HCT116 (cell line): ENCODE results near the gene CXADR. TPM values are rescaled to one million over a fixed set of nuclear protein-coding genes. Genes with fewer than 3 reads are reported as not detected.

Source experiments
- ATAC-seq: fragments of 200-7000 bp; cut with Tn5 transposase; 2 replicates; pipeline ENCODE4 v1.9.1; 2020; ENCODE audit warnings: mild to moderate bottlenecking, moderate library complexity
- BruUV-seq: library from RNA; stranded (reverse); fragments of 400-500 nt; replicated peaks from 2 replicates; lab custom pipeline; 2021; lab: Mats Ljungman, UMichigan
- CTCF ChIA-PET: fragments of 300-600 bp; sonication (Branson Sonifier 250); formaldehyde crosslinking; loops from one replicate; lab custom pipeline; 2021; ENCODE audit warnings: antibody characterized with exemption; lab: Charles Lee
- POLR2A ChIA-PET: fragments of 300-600, 350-600 bp; sonication (Branson Sonifier 250); formaldehyde crosslinking; loops from one replicate; lab custom pipeline; 2021; ENCODE audit warnings: antibody characterized with exemption; lab: Charles Lee
- RAD21 ChIA-PET, 2 experiments: fragments of 300-600 bp; sonication (Branson Sonifier 250); formaldehyde crosslinking; loops; one replicate each; lab custom pipeline; 2023; ENCODE audit warnings: low total read pairs in 2 of 2; ENCODE audit not compliant: uncharacterized antibody in 2 of 2, unreplicated experiment in 2 of 2, low non-redundant PET in 1 of 2; lab: Charles Lee
- DNase-seq: peaks from one replicate; pipeline ENCODE4 v3.0.0-alpha.2; 2010; ENCODE audit warnings: low read depth, low spot score
- H2AFZ ChIP-seq: fragments of 200-600 bp; shearing (Covaris generic), sonication (generic); 2 replicates; pipeline ENCODE4 v1.6.1; 2017; ENCODE audit warnings: low read depth, mixed run types, mixed read lengths, antibody characterized with exemption, low read length; ENCODE audit not compliant: poor library complexity, severe bottlenecking
- H3K27ac ChIP-seq: 2 replicates; pipeline ENCODE4 v1.5.1; 2012; ENCODE audit warnings: low read depth, low read length
- H3K27me3 ChIP-seq: fragments of 200-600 bp; sonication (generic); 2 replicates; pipeline ENCODE4 v1.6.1; 2016; ENCODE audit warnings: mixed run types, low read length, mixed read lengths; ENCODE audit not compliant: insufficient read depth
- H3K36me3 ChIP-seq, 2 experiments: fragments of 200-500 bp in 1 of 2; fragments of 200-600 bp in 1 of 2; sonication (Bioruptor generic) in 1 of 2; sonication (generic) in 1 of 2; 2 replicates each; pipeline versions ENCODE4 v1.5.1 to v1.6.1; 2014 to 2016; ENCODE audit warnings: low read length in 2 of 2, inconsistent platforms in 1 of 2, mixed read lengths in 1 of 2, mixed run types in 1 of 2; ENCODE audit not compliant: insufficient read depth in 2 of 2, control insufficient read depth in 1 of 2
- H3K4me1 ChIP-seq, 2 experiments: fragments of 200-600 bp in 1 of 2; sonication (generic) in 1 of 2; 2 replicates each; pipeline versions ENCODE4 v1.5.1 to v1.6.1; 2012 to 2017; ENCODE audit warnings: low read length in 2 of 2, inconsistent platforms in 1 of 2, mild to moderate bottlenecking in 1 of 2, mixed read lengths in 1 of 2, mixed run types in 1 of 2, moderate library complexity in 1 of 2; ENCODE audit not compliant: insufficient read depth in 2 of 2, control insufficient read depth in 1 of 2
- H3K4me2 ChIP-seq: fragments of 200-600 bp; sonication (generic); 2 replicates; pipeline ENCODE4 v1.6.1; 2017; ENCODE audit warnings: mixed run types, low read length, mixed read lengths
- H3K4me3 ChIP-seq, 2 experiments: fragments of 200-600 bp in 1 of 2; sonication (generic) in 1 of 2; replicated peaks in 1 of 2; 2 replicates each; pipeline ENCODE4 v1.5.1; 2011 to 2016; ENCODE audit warnings: low read length in 2 of 2, control low read depth in 1 of 2, low read depth in 1 of 2, mild to moderate bottlenecking in 1 of 2, mixed read lengths in 1 of 2, mixed run types in 1 of 2
- H3K79me2 ChIP-seq: fragments of 200-600 bp; sonication (generic); 2 replicates; pipeline ENCODE4 v1.6.1; 2017; ENCODE audit warnings: mild to moderate bottlenecking, mixed run types, low read length, moderate library complexity, mixed read lengths; ENCODE audit not compliant: insufficient read depth
- H3K9ac ChIP-seq: fragments of 200-600 bp; sonication (generic); 2 replicates; pipeline ENCODE4 v1.6.1; 2016; ENCODE audit warnings: low read length, mixed read lengths
- H3K9me2 ChIP-seq: fragments of 200-600 bp; sonication (generic), shearing (Covaris generic); 2 replicates; pipeline ENCODE4 v1.6.1; 2017; ENCODE audit warnings: mixed run types, mild to moderate bottlenecking, moderate library complexity; ENCODE audit not compliant: insufficient read depth
- H3K9me3 ChIP-seq, 2 experiments: fragments of 200-500 bp in 1 of 2; fragments of 200-600 bp in 1 of 2; sonication (Bioruptor generic) in 1 of 2; sonication (generic) in 1 of 2; 2 replicates each; pipeline ENCODE4 v1.6.1; 2014 to 2017; ENCODE audit warnings: low read length in 2 of 2, mixed read lengths in 2 of 2, inconsistent platforms in 1 of 2, low read depth in 1 of 2, mild to moderate bottlenecking in 1 of 2, mixed run types in 1 of 2, moderate library complexity in 1 of 2; ENCODE audit not compliant: control insufficient read depth in 1 of 2, insufficient read depth in 1 of 2
- H4K20me1 ChIP-seq: fragments of 200-600 bp; sonication (generic), shearing (Covaris generic); 2 replicates; pipeline ENCODE4 v1.6.1; 2017; ENCODE audit warnings: mixed run types, mild to moderate bottlenecking, moderate library complexity; ENCODE audit not compliant: insufficient read depth
- CBX3 ChIP-seq: IDR thresholded peaks from 2 replicates; pipeline ENCODE4 v1.6.1; 2012; ENCODE audit warnings: low read depth
- EZH2 ChIP-seq: fragments of 200-600 bp; sonication (generic); IDR thresholded peaks from 2 replicates; pipeline ENCODE4 v1.6.1; 2017; ENCODE audit warnings: antibody characterized with exemption, mixed run types
- JUND ChIP-seq: IDR thresholded peaks from 2 replicates; pipeline ENCODE4 v1.6.1; 2012
- POLR2A ChIP-seq: IDR thresholded peaks from 2 replicates; pipeline ENCODE4 v1.7.0; 2011; ENCODE audit warnings: borderline replicate concordance; ENCODE audit not compliant: insufficient read depth, insufficient read length; ENCODE audit errors: extremely low read depth
- POLR2AphosphoS5 ChIP-seq: IDR thresholded peaks from 2 replicates; pipeline ENCODE4 v1.6.1; 2011; ENCODE audit warnings: mild to moderate bottlenecking, low read depth, low read length, moderate library complexity
- RAD21 ChIP-seq: IDR thresholded peaks from 2 replicates; pipeline ENCODE4 v1.6.1; 2012; ENCODE audit warnings: low read depth, mild to moderate bottlenecking
- REST ChIP-seq: IDR thresholded peaks from 2 replicates; pipeline ENCODE4 v1.6.1; 2012; ENCODE audit warnings: low read depth
- SIN3A ChIP-seq: IDR thresholded peaks from 2 replicates; pipeline ENCODE4 v1.6.1; 2012; ENCODE audit warnings: low read depth
- TCF7L2 ChIP-seq: IDR thresholded peaks from 2 replicates; pipeline ENCODE4 v1.7.0; 2011; ENCODE audit warnings: borderline replicate concordance, inconsistent platforms; ENCODE audit not compliant: insufficient read depth, insufficient read length; ENCODE audit errors: extremely low read depth
- YY1 ChIP-seq: IDR thresholded peaks from 2 replicates; pipeline ENCODE4 v1.6.1; 2011; ENCODE audit warnings: low read length, low read depth, moderate library complexity, mild to moderate bottlenecking; ENCODE audit not compliant: insufficient replicate concordance; ENCODE audit errors: extremely low read depth
- intact Hi-C: fragments of 100-400 bp; cut with micrococcal nuclease; formaldehyde crosslinking; loops from 2 replicates; pipeline ENCODE4 v1.10.0; 2022
- total RNA-seq: library from RNA; stranded (reverse); gene quantifications from one replicate; pipeline ENCODE4 v1.2.1, GENCODE V29; 2021; ENCODE audit not compliant: unreplicated experiment

Gene CXADR
- total RNA-seq, 1 experiment from 2014 or later: 21.6 TPM

GRCh38 chr21:17613242-17613676 is 100.4 kb downstream of the CXADR start (continued):
- TF ChIP-seq TCF7L2: no peak
- TF ChIP-seq, all 23 proteins: peak for 0

GRCh38 chr21:17616831-17617230 is 104.0 kb downstream of the CXADR start:
- ATAC-seq: no peak

More at GRCh38 chr21:17616831-17617230, 104.0 kb downstream of the CXADR start:
- H3K4me3 ChIP-seq: no peak overlapping the region
- H3K9ac ChIP-seq: no peak overlapping the region
- TF ChIP-seq RAD21: no peak
- TF ChIP-seq YY1: no peak
- no peak for TF ChIP-seq TCF7L2
- no peak for TF ChIP-seq SIN3A
- TF ChIP-seq CBX3: no peak
- TF ChIP-seq EZH2: no peak
- TF ChIP-seq JUND: no peak
- no peak for TF ChIP-seq POLR2A
- TF ChIP-seq POLR2AphosphoS5: no peak
- no peak for TF ChIP-seq REST
- 0 out of 2 replicates have a peak, but pooled peaks cover under 1% of the 10 kb centered on the region for H3K27me3 ChIP-seq
- ChIA-PET RAD21 (no interaction called here), POLR2A (no interaction called here), CTCF (no interaction called here)
- H3K79me2 ChIP-seq: peaks cover 5% of the 10 kb centered on the region
- no peaks in the 10 kb centered on the region for H3K9me3 ChIP-seq
- no peak overlapping the region for H3K4me2 ChIP-seq
- intact Hi-C loops: loop anchor here (10.0 kb wide), 1 partner anchor 198 kb away; the partner anchor contains the start of gene C21orf91
- H3K36me3 ChIP-seq: no peaks in the 10 kb centered on the region
- H3K9me2 ChIP-seq: no peaks in the 10 kb centered on the region
- no TSS peak for BruUV-seq
- no peaks in the 10 kb centered on the region for H4K20me1 ChIP-seq
- peaks cover 5 to 7% of the 10 kb centered on the region in 2 experiments; a peak in 2 of 4 replicates for H3K4me1 ChIP-seq
- H3K27ac ChIP-seq: no peak overlapping the region
- H2AFZ ChIP-seq: no peak overlapping the region
- DNase-seq: no peak
